ENCODE data around the gene TSPO2. TPM values are rescaled to one million over a fixed set of nuclear protein-coding genes. Genes with fewer than 3 reads are reported as not detected.

TSPO2 gene
- total and polyA plus RNA-seq, 9 of the 15 experiments (the other 6 are each of a cell fraction or from before 2014, with no cell fraction given), result not detected

- WGBS (ENCODE audit: insufficient coverage, low coverage, missing lambda C conversion rate), result 64% methylated on average over 1 of the region's 1 CpG
- H3K9ac ChIP-seq (ENCODE audit: insufficient read depth in 1 of 2, low read depth in 2 of 2, low read length in 2 of 2), result no peak overlapping the region
- H3K36me3 ChIP-seq (ENCODE audit: control insufficient read depth, insufficient read depth, low read length), result no peaks in the 10 kb centered on the region
- no peak overlapping the region for H3K4me2 ChIP-seq (ENCODE audit: insufficient read depth, low read length)
- POLR2A ChIA-PET, result interaction anchor here (0.5 to 1.4 kb wide), 4 partner anchors 10 to 341 kb away, joined by 3 to 6 read pairs (median 4); no protein-coding TSS in a partner anchor
- H2AFZ ChIP-seq (ENCODE audit: low read depth, low read length), result no peak overlapping the region
- DNase-seq (ENCODE audit: extremely low read depth in 1 of 4, low spot score in 3 of 4) (no peak), FAIRE-seq (no peak), ATAC-seq (no peak)
- H3K4me1 ChIP-seq (replicated peaks in 1 of 2; ENCODE audit: control insufficient read depth in 2 of 2, insufficient read depth in 2 of 2, low read length in 2 of 2), result peaks cover 0 to 4% of the 10 kb centered on the region in 2 experiments; a peak in 3 of 5 replicates
- CTCF ChIA-PET (ENCODE audit: low intra/inter-chr PET ratio), result no interaction called here
- H3K9me1 ChIP-seq (ENCODE audit: control insufficient read depth, insufficient read depth, low read length), result no peaks in the 10 kb centered on the region
- intact Hi-C loops (cut with micrococcal nuclease) (no loop called here), in situ Hi-C loops (cut with MboI) (loop anchor here (25.0 kb wide), 1 partner anchor 1684 kb away; no protein-coding TSS in a partner anchor)
- H3K4me3 ChIP-seq, result no peak overlapping the region
- H3K9me3 ChIP-seq (replicated peaks; ENCODE audit: control insufficient read depth, insufficient read depth, low read depth, low read length), result no peaks in the 10 kb centered on the region
- no peaks in the 10 kb centered on the region for H3K79me2 ChIP-seq (ENCODE audit: control insufficient read depth, insufficient read depth, low read length)
- no TSS peak for BruUV-seq (replicated peaks)
- TF ChIP-seq TRIM28 (IDR thresholded peaks at IDR 0.05), result no peak
- TF ChIP-seq EHMT2 (IDR thresholded peaks at IDR 0.05), result no peak
- TF ChIP-seq CBFA2T3 (IDR thresholded peaks at IDR 0.05), result no peak
- no peak for TF ChIP-seq HEY1 (CRISPR knock-in tag; IDR thresholded peaks at IDR 0.05; ENCODE audit: borderline replicate concordance)
- TF ChIP-seq, protein P1, sequence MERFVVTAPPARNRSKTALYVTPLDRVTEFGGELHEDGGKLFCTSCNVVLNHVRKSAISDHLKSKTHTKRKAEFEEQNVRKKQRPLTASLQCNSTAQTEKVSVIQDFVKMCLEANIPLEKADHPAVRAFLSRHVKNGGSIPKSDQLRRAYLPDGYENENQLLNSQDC (CRISPR knock-in tag; IDR thresholded peaks at IDR 0.05), result no peak
- no peak for TF ChIP-seq POLR3A (IDR thresholded peaks at IDR 0.05; ENCODE audit: borderline replicate concordance, extremely low read depth, insufficient read depth, insufficient read length)
- TF ChIP-seq GABPA (tag; conservative IDR thresholded peaks at IDR 0.05; ENCODE audit: low read depth), result no peak
- TF ChIP-seq CHCHD3 (CRISPR knock-in tag; IDR thresholded peaks at IDR 0.05), result no peak
- TF ChIP-seq, protein P2, sequence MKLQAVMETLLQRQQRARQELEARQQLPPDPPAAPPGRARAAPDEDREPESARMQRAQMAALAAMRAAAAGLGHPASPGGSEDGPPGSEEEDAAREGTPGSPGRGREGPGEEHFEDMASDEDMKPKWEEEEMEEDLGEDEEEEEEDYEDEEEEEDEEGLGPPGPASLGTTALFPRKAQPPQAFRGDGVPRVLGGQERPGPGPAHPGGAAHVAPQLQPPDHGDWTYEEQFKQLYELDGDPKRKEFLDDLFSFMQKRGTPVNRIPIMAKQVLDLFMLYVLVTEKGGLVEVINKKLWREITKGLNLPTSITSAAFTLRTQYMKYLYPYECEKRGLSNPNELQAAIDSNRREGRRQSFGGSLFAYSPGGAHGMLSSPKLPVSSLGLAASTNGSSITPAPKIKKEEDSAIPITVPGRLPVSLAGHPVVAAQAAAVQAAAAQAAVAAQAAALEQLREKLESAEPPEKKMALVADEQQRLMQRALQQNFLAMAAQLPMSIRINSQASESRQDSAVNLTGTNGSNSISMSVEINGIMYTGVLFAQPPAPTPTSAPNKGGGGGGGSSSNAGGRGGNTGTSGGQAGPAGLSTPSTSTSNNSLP (IDR thresholded peaks at IDR 0.05; ENCODE audit: borderline replicate concordance, low read depth, low read length), result no peak
- no peaks in the 10 kb centered on the region for H3K27me3 ChIP-seq (ENCODE audit: control insufficient read depth in 2 of 2, insufficient read depth in 2 of 2, low read length in 2 of 2)
- H4K20me1 ChIP-seq (replicated peaks; ENCODE audit: control insufficient read depth, insufficient read depth, low read length), result no peaks in the 10 kb centered on the region; the same call in 1 of the 2 replicates
- H3K27ac ChIP-seq (ENCODE audit: extremely low read depth, low read depth, low read length), result no peak overlapping the region
Measured at GRCh38 chr6:41046084-41046483, 3.8 kb downstream of the TSPO2 start.

Measured in K562 (cell line).